GM18861 (cell line): ENCODE measurements around the gene CDC42SE1.
A peak's percentile ranks its signal among the peaks of the same experiment; 100 is the strongest.

Experiments
- ATAC-seq: cut with Tn5 transposase; IDR thresholded peaks from one replicate; pipeline ENCODE4 v1.9.1; 2021; ENCODE audit not compliant: unreplicated experiment

The CDC42SE1 gene

DNA sequence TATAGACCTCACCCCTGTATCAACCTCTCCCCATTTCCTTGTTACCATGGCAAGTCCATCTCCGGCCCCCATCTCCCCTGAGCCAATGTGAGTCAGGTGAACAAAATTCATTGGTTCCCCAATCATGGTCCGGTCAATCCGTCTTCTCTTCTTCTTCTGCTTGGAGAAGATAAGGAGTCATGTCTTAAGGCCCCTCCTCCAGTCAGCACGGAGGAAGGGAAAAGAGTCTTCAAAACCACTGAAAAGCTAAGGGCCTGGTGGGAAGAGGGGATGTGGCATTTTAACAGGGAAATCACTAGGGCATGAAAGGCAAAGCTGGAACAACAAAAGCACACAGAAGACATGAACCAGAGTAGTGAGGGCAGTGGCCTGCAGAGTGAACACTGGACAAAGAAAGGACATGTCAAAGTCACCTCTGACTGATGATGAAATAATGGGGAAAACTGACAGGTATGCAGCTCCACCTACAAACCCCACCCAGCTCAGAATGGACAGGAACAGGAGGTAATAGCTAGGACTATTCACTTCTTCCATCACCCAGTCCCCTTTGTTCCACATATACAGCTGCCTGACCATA lies 4.4 kb downstream of the CDC42SE1 start:
- ATAC-seq = no peak

DNA sequence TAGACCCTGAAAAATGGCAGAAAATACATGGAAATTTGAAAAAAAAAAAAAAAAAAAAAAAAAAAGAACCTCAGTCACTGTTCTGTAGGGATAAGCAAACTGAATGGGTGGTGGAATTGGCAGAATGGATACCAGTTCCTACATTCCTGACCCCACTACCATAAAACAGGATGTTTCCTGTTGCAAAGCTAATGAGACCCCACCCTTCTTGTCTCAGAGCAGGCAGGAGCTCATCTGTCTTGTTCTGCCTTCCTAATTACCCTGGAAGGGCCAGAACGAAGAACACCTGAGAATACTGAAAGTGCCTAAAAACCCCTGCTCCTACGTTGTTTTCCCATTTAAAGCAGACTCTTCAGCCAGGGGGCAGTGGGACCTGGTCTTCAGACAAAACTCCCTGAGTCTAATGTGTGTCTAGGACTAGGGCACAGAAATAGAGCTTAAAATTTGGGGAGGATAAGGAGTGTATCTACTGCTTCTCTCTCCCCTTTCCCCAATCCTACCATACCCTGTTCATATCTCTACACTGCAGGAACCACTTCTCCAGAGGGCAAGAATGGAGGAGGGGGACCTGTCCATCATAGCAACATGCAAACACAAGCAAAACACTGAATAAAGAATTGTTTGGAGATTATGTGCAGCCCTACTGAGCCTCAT lies 7.9 kb downstream of the CDC42SE1 start:
- ATAC-seq = no peak

DNA sequence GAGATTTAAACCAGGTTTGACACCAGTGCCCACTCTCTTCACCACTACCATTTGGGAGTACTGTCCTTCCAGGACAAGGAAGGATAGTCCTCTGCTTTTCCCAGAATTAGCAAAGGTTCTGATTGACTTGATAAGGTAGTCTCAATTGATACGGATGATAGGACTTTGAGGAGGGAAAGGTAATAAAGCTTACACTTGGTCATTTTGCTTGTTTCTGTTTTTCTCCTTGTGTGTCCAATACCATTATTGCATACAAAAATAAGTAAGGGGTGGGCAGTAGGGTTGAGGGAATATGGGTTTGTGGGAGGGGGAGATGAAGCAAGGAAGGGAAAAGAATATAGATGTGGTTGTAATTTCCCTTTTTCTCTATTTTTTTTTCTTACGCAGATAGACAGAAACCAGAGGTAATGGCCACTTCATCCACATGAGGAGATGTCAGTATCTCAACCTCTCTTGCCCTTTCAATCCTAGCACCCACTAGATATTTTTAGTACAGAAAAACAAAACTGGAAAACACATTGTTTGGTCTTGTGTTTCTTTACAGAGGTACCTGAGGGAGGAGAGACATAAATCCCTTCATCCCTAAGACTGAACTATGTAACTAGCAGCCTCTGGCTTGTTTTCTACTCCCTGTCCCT lies 9.3 kb downstream of the CDC42SE1 start:
- no peak for ATAC-seq

DNA sequence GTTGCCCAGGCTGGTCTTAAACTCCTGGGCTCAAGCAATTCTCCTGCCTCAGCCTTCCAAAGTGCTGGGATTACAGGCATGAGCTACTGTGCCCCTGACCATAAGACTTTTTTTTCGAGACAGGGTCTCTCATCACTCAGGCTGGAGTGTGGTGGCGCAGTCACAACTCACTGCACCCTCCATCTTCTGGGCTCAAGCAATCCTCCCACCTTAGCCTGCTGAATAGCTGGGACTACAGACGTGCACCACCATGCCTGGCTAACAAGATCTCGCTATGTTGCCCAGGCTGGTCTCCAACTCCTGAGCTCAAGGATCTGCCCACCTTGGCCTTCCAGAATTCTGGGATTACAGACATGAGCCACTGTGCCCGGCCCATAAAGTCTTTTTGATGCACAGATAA lies 10.0 kb downstream of the CDC42SE1 start:
- no peak for ATAC-seq

DNA sequence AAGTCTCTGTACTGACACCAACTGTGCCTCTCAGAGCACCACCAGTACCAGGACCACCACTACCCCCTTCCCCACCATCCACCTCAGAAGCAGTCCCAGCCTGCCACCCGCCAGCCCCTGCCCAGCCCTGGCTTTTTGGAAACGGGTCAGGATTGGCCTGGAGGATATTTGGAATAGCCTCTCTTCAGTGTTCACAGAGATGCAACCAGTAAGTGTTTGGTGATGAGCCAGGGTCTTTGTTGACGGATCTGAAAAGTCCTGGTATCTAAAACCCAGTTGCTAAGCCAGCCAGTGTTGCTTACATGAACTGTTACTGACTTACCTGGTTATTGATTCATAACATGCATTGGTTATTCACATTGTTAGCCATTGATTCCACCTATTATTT lies 10.8 kb downstream of the CDC42SE1 start:
- no peak for ATAC-seq

DNA sequence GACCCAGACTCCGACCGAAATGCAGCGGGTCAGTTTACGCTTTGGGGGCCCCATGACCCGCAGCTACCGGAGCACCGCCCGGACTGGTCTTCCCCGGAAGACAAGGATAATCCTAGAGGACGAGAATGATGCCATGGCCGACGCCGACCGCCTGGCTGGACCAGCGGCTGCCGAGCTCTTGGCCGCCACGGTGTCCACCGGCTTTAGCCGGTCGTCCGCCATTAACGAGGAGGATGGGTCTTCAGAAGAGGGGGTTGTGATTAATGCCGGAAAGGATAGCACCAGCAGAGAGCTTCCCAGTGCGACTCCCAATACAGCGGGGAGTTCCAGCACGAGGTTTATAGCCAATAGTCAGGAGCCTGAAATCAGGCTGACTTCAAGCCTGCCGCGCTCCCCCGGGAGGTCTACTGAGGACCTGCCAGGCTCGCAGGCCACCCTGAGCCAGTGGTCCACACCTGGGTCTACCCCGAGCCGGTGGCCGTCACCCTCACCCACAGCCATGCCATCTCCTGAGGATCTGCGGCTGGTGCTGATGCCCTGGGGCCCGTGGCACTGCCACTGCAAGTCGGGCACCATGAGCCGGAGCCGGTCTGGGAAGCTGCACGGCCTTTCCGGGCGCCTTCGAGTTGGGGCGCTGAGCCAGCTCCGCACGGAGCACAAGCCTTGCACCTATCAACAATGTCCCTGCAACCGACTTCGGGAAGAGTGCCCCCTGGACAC lies 11.3 kb downstream of the CDC42SE1 start:
- ATAC-seq = peak; percentile 39

DNA sequence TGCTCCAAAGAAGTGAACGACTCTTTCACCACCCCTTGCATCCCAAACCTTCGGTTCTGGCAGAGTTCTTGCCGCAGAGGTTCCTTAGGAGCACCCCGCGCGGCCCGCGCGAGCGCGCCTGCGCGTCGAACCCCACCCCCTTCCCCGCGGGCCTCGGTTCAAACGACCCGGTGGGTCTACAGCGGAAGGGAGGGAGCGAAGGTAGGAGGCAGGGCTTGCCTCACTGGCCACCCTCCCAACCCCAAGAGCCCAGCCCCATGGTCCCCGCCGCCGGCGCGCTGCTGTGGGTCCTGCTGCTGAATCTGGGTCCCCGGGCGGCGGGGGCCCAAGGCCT lies 11.9 kb downstream of the CDC42SE1 start, which contains the start of gene C1orf56:
Gene C1orf56, plus strand, starts transcription at position 161 of the 334 bp plus-strand sequence. Its CDS starts 97 bp downstream, at position 258.
- no peak for ATAC-seq

DNA sequence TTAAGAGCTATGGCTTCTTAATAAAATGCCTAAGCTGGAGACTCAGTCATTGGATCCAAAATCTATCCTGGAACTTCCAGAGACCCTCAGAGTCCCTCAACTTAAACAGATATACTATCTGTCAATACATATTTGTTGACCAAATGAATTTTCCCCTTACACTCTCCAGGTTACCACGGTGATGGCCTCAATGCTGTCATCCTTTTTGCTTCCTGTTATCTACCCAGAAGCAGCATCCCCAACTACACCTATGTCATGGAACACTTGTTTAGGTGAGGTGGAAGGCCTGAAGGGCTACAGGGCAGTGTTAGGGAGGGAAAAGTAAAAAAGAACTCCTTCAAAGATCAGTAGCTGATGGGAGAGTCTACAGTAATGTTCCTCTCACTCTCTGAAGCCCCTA lies 16.3 kb downstream of the CDC42SE1 start:
- no peak for ATAC-seq

DNA sequence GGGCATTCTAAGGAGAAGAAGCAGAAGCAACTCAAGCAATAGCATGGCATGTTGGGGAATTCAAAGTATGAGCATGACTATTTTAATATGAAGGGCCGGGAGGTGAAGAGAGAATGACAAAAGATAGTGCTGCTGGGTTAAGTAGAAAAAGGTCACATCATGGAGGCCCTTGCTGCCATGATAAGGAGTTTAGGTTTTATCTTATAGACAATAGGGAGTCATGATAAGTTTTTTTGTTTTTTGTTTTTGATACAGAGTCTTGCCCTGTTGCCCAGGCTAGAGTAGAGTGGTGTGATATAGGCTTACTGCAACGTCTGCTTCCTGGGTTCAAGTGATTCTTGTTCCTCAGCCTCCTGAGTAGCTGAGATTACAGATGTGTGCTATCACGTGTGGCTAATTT lies 19.9 kb downstream of the CDC42SE1 start:
- no peak for ATAC-seq

DNA sequence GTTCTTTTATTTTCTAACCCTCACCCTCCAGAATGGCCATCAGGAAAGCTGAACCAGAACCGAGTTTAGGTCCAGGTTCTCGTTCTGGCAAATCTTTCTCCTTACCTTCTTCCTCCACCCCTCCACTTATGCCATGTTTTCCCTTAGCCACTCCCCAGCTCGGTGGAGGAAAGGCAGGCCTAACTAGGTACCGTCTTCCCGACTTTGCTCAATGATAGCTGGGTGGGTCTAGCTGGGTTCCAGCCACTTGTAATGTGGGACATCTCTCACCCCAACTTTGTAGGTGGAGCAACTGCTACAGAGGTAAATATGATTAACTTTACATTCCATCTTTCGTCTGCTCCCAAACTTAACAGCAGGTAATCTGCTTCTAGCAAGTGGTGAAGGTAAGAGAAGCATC lies 22.4 kb downstream of the CDC42SE1 start:
- ATAC-seq = no peak

DNA sequence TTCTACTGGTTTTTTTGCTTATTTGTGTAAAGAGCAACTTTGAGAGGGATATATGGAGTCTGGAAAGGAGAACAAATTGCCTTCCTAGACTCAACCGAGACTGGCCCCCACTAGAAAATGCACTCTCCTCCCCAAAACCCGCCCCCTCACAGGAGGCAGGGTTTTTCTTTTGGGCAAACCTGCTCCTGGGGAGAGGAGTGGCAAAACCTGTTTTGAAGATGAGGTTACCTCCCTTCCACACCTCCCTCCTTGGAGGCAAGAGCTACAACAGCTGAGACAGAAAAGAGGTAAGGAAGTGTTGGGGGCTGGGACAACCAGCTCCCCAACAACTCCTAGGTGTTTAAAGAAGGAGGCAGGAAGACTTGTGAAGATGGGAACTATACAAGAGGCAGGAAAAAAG lies 23.1 kb downstream of the CDC42SE1 start, which contains the start of gene BNIPL:
Gene BNIPL, plus strand, starts transcription at position 231 of the 400 bp plus-strand sequence. Its CDS starts 140 bp downstream, at position 371.
- no peak for ATAC-seq

DNA sequence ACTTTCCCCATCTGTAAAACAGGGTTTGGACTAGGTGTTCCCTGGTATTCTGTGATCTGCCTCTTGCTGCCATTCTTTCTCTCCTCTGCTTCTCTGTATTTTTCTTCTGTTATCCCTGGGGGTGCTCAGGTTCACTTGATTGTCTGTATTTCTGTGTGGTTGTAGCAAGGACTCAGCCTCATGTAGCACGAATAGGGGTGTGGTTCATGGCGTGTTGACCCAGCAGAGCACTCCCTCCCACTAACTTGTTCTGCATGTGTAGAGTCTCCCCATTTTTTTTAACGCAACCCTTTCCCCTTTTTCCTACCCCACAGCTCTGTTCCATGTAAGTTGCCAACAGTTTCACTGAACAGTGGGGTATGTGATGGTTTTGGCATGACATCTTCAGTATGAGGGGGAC lies 24.3 kb downstream of the CDC42SE1 start:
- no peak for ATAC-seq

DNA sequence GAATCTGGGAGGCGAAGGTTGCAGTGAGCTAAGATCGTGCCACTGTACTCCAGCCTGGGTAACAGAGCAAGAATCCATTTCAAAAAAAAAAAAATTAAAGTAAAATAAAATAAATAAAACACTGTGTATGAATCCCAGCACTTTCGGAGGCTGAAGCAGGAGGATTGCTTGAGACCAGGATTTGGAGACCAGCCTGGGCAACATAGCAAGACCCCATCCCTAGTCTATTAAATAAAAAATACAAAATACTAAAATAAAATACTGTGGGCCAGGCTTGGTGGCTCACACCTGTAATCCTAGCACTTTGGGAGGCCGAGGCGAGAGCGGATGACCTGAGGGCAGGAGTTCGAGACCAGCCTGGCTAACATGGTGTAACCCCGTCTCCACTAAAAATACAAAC lies 27.3 kb downstream of the CDC42SE1 start:
- no peak for ATAC-seq

DNA sequence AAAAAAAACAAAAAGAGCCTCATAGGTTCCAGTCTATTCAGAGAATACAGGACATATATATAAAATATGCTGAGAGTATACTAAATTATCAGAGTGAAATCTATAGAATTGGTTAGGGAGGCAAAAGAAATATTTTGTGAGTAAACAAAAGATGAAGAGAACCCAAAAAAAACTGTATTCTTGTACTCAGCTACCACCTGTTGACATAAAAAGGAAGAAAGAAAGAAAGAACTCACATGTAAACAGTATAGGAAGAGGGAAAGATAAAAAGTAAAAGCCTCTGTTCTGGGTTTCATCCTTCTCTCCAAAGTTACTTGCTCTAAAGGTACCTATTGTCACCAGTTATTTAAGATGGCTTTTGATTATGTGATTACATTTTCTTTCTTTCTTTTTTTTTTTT lies 33.0 kb downstream of the CDC42SE1 start:
- no peak for ATAC-seq

DNA sequence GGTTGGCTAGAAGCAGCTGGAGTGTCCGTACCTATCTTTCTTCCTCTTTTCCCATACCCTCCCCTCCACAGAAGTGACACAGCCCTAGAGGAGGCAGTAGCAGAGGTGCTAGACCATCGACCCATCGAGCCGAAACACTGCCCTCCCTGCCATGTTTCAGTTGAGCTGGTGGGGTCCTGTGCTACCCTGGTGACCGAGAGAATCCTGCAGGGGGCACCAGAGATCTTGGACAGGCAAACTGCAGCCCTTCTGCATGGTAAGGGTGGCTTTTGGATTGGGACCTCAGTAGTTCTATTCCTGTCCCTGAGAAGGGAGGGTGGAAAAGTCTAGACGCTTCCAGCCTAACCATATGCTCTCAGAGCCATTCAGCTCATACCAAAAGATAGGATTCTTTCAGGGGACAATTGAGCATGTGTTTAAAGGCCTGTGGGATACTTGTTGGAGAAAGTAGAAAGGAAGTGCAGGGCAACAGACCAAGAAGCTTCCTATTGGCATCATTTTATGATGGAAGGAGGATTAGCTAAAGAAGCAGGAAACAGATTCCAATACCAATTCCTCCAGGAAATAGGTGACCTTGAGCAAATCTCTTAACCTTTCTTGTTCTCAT lies 34.8 kb downstream of the CDC42SE1 start:
- ATAC-seq = no peak

DNA sequence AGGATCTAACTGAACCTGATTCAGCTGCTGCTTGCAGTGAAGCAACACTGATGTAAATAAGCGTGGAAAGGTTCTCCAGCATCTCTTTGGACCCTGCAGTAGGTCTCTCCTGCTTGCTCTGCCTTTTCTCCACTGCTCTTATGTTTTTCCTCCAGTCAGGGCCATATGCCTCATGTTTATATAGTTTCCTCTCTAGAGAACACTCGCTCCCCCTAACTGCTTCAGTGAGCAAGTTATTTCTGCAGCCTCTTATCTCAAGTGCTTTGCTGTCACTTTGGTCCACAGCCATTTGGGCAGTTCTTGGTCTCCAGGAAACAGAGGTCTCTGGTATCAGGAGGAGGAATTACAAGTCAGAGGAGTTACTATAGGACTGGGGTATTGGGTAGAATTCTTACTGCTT lies 45.9 kb downstream of the CDC42SE1 start:
- no peak for ATAC-seq

DNA sequence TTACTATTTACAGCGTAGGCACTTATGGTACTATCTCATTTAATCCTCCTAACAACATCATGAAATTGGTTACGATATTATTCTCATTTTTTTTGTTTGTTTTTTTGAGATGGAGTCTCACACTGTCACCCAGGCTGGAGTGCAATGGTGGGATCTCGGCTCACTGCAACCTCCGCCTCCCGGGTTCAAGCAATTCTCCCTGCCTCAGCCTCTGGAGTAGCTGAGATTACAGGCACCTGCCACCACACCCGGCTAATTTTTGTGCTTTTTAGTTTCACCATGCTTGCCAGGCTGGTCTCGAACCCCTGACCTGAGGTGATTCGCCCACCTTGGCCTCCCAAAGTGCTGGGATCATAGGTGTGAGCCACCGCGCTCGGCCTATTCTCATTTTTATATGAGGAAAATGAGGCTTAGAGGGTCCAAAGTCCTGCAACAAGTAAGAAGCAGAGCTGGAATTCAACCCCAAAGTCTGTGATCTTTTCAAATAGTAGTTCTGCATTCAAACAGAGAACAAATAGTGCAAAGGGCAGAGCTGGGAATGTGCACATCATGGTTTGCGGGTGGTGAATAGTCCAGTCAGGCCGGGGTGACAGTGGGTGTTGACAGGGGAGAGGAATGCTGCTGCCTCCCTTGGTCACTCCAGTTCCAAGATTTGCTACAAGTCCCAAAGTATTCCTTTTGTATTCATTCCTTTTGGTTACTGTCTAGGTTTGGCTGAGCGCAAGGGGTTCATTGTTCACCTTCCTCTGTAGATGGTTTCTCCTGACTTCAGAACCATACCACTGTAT lies 46.5 kb downstream of the CDC42SE1 start:
- ATAC-seq = no peak

DNA sequence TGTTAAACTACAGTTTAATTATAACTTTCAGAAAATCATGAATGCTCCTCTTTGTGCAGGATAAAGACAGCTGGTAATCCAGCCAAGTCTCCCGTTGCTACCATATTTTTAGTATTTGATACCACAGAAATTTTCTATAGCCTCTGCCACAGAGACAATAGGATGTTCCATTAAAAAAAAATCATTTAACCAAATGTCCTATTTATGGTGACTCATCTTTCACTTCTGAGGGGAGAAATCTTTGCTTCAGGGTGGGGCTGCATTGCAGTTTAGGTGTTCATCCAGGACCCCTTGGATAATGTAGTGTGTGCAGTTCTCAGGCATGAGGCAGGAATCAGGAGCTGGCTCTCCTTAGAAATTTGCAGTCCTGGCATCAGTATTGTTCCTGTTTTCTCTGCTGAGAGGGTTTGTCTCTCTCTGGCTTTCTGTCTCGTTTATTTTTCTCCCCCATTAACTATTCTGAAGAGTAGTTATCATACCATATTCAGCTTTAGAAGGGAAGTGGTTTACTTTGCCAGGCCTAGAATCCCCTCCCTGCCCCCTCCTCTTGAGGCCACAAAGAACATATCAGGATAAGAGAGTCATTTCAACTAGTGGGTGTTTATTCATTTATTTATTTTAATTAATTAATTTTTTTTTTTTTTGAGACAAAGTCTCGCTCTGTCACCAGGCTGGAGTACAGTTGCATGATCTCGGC lies 48.1 kb downstream of the CDC42SE1 start:
- ATAC-seq = no peak

DNA sequence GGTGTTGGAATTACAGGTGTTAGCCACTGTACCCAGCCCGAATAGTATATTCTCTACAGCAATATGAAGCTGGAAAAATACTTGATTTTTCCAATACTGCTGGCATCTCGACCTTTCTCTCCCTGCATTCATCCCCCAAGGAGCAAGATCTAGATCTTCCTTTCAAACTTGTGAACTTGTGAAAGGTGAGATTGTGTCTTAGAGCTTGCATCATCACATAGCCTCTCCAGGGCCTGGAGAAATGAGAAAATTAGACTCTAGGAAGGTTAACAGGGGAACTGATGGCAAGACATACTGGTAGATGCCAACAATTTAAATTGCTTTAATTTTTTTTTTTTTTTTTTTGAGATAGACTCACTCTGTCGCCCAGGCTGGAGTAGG lies 49.1 kb downstream of the CDC42SE1 start:
- ATAC-seq = no peak

DNA sequence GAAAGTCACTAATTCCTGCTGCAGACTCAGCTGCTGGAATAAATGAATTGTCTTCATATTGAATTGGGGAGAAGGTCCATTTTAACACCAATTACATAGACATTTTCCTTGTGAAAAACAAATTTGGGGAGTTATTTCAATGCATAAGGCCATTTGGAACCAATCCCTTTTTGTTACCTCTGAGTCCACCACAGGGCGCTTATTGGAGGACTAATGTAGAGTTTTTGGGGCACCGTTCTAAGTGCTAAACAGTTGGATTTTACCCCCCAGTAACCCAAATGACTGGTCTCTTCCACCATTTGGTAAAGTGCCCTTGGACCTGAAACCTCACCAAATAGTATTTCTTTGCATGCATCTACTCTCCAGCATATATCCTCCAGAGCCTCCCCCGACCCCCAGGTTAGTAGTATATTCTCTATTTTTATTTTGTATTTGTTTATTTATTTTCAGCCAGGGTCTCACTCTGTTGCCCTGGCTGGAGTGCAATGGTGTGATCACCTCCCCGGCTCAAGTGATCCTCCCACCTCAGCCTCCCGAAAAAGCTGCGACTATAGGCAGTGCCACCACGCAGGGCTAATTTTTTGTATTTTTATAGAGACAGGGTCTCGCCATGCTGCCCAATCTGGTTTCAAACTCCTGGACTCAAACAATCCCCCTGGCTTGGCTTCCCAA lies 49.6 kb downstream of the CDC42SE1 start:
- no peak for ATAC-seq
